ENCODE measurements around the gene TNIP2.
"Not testable (repeated sequence)": the region's sequence is repeated elsewhere in the genome, so short reads cannot be mapped to it uniquely, and the experiment has no call there.

Gene TNIP2

GRCh38 chr4:2745981-2746806 lies 9.9 kb downstream of the TNIP2 start:
- no peak overlapping the region for H3K9ac ChIP-seq (ENCODE audit: low read depth, low read length)
- peaks cover 8% of the 10 kb centered on the region; the same call in 1 of the 2 replicates for H3K4me1 ChIP-seq (ENCODE audit: insufficient read depth, low read length)
- H3K9me3 ChIP-seq (ENCODE audit: control insufficient read depth, insufficient read depth, low read length): no peaks in the 10 kb centered on the region
- peaks cover 4% of the 10 kb centered on the region; the same call in 1 of the 2 replicates for H3K36me3 ChIP-seq (ENCODE audit: insufficient read depth, low read length)

DNA sequence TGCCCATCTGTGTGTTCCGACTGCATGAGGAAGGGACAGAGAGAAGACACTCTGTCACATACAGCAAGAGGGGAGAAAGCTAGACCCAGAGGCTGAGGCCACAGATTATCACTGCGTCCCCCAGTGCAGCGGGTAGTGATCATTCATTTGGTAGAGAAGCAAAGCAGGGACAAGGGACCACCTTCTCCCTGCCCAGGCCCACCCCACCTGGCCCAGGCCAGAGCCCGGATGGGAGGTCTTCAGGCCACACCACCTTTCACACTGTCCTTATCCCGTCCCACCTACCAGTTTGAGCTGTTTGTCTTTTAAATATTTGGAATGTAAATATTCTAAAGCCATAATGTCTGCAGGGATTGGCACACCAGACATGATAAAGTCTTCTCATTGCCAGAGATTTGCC lies 10.6 kb downstream of the TNIP2 start:
- H3K9me3 ChIP-seq (ENCODE audit: control insufficient read depth, insufficient read depth, low read length): no peaks in the 10 kb centered on the region
- peaks cover 4% of the 10 kb centered on the region; the same call in 1 of the 2 replicates for H3K36me3 ChIP-seq (ENCODE audit: insufficient read depth, low read length)
- peaks cover 8% of the 10 kb centered on the region; the same call in 1 of the 2 replicates for H3K4me1 ChIP-seq (ENCODE audit: insufficient read depth, low read length)
- H3K9ac ChIP-seq (ENCODE audit: low read depth, low read length): no peak overlapping the region

DNA sequence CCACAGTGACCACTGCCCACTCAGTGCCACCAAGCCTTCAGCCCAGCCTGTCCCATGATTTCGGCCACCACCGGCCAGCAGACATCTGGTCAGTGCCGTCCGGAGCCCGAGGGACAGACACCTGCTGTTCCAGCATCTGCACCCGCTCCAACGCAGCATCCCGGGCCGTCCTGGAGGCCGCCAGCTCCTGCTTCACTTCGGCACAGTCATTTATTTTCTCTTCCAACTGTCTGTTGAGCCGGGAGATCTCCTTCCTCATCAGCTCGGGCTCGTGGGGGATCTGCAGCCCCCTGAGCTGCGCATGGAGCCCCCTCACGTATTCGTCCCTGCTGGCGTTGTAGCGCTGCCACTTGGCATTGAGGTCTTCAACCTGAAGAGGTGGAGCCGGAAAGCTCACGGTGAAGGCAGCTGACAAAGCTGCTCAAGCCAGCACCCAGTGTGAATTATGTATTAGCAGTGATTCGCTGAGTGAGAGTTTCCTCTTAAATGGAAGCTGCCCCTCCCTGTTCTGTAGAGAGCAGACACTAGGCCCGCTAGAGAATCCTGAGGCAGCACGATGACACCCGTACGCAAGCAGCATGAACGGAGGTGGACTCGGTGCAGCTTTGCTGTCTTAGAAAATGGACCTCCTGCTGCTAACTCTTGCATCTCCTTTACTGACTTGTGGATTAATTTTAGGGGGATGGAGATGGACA lies 11.4 kb downstream of the TNIP2 start:
- Histone ChIP-seq H3K9me3 (ENCODE audit: control insufficient read depth, insufficient read depth, low read length) (no peaks in the 10 kb centered on the region), H3K36me3 (ENCODE audit: insufficient read depth, low read length) (peaks cover 4% of the 10 kb centered on the region; the same call in 1 of the 2 replicates), H3K9ac (ENCODE audit: low read depth, low read length) (no peak overlapping the region)

DNA sequence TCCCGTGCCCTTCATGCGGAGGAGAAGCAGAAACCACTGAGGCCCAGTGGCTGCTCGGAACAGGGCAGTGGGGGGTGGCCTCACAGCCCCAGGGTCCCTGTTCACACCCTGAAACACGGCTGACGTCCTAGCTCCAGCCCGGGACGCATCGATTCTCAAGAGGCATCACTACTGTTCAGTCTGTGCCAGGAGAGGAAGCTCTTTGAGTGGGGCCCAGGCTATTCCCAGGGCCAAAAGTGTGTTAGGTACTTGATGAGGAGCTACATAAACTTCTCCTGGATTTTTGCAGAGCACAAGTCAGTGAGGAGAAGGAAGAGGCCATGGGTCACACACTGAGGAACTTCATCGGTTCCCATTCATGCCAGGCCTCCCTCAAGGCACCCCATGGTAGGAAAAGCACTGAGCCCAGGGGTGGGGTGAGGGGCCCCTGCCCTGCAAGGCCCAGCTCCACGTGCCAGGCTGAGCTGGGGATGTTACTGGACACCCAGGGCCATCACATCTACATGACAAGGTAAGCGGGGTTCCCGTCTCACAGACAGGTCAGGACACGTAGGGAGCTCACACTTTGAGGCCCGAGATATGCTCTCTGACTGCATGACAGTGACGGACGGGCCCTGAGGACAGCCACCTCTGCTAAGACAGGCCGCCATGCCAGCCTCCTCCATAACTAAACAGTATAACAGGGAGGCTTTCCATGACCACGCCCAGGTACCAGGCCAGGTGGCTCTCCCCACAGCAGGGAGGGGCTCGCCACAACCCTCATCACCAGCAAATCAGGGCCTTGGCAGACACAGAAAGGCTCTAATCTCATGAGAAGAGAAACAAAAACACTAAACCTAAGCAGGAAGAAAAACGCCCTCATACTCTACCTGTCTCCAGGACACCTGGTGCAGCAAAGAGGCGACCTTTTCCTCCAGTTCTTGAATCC lies 12.4 kb downstream of the TNIP2 start:
- Histone ChIP-seq H3K4me1 (ENCODE audit: insufficient read depth, low read length) (peaks cover 8% of the 10 kb centered on the region; the same call in 1 of the 2 replicates), H3K9me3 (ENCODE audit: control insufficient read depth, insufficient read depth, low read length) (no peaks in the 10 kb centered on the region), H3K36me3 (ENCODE audit: insufficient read depth, low read length) (peaks cover 4% of the 10 kb centered on the region; the same call in 1 of the 2 replicates), H3K9ac (ENCODE audit: low read depth, low read length) (no peak overlapping the region)

More for the DNA sequence above, 11.4 kb downstream of the TNIP2 start:
- peaks cover 8% of the 10 kb centered on the region; the same call in 1 of the 2 replicates for H3K4me1 ChIP-seq (ENCODE audit: insufficient read depth, low read length)

- peaks cover 8% of the 10 kb centered on the region; the same call in 1 of the 2 replicates for H3K4me1 ChIP-seq (ENCODE audit: insufficient read depth, low read length)
- no peak overlapping the region for H3K9ac ChIP-seq (ENCODE audit: low read depth, low read length)
- peaks cover 4% of the 10 kb centered on the region; the same call in 1 of the 2 replicates for H3K36me3 ChIP-seq (ENCODE audit: insufficient read depth, low read length)
Observed at GRCh38 chr4:2742823-2743517, 13.2 kb downstream of the TNIP2 start.

DNA sequence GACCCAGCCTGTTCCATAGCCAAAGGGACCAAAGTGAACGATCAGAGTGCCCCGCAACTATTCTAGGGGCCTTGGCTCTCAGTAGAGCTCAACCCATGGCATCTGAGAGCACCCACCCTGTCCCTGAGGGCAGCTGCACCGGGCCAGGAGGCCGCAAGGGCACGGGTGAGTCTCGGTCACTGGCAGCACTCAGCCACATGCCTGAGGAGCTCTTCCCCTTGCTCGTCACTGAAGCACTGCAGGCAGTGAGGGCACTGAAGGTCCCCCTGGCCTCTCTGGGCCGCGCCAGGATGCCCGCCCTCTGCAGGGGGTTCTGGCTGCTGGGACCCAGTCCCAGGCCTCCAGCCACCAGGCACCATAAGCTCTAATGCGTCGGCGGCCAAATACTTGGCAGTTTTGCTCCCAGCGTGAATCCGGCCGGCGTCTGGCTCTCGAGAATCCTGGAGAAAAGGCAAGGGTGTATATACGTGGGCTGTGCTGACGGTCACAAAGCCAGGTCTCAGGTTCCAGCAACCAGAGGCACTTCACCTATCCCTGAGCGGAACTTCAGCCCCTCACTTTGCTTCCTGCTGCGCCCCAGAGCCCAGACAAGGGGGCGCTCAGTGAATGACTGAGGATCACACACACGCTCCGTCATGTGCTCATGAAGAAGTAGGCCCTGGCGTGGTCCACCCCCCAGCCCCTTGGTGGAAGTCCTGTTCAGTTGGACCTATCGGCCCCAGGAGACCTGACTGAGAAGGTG lies 13.9 kb downstream of the TNIP2 start:
- Histone ChIP-seq H3K36me3 (ENCODE audit: insufficient read depth, low read length) (peaks cover 4% of the 10 kb centered on the region; the same call in 1 of the 2 replicates), H3K4me1 (ENCODE audit: insufficient read depth, low read length) (peaks cover 8% of the 10 kb centered on the region; the same call in 1 of the 2 replicates), H3K9ac (ENCODE audit: low read depth, low read length) (no peak overlapping the region), H3K9me3 (ENCODE audit: control insufficient read depth, insufficient read depth, low read length) (no peaks in the 10 kb centered on the region)

More at GRCh38 chr4:2742823-2743517, 13.2 kb downstream of the TNIP2 start:
- no peaks in the 10 kb centered on the region for H3K9me3 ChIP-seq (ENCODE audit: control insufficient read depth, insufficient read depth, low read length)

DNA sequence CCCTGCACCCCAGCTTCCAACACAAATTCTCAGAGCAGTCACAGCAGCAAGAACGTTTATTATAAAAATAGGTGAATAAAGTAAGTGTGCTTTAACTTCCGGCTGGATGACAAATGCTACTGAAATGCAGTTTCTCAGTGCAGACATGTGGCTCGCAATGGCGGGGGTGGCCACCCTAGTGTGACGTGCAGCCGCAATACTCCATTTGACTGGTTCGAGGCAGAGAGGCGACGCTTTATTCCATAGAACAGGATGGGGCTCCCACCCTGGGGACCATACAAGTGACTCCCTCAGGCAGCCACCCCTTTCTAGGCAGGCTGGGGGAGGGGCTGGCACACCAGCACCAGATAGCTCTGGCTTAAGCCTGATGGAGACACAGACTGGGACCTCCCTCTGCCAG lies 14.5 kb downstream of the TNIP2 start:
- H3K9ac ChIP-seq (ENCODE audit: low read depth, low read length): no peak overlapping the region
- peaks cover 4% of the 10 kb centered on the region; the same call in 1 of the 2 replicates for H3K36me3 ChIP-seq (ENCODE audit: insufficient read depth, low read length)
- no peaks in the 10 kb centered on the region for H3K9me3 ChIP-seq (ENCODE audit: control insufficient read depth, insufficient read depth, low read length)
- H3K4me1 ChIP-seq (ENCODE audit: insufficient read depth, low read length): peaks cover 8% of the 10 kb centered on the region; the same call in 1 of the 2 replicates

DNA sequence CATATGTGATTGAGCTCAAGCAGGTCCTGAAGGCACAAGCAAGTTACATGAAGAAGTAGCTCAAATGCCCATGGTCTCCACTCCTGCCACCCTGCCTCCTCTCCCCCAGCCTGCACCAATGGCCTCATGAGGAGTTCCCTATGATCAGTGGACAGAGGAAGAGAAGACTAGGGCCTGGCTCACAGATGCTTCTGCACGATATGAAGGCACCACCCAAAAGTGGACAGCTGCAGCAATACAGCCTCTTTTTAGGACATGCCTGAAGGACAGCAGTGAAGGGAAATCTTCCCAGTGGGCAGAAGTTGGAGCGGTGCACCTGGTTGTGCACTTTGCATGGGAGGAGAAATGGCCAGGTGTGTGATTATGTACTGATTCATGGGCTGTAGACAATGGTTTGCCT lies 17.8 kb downstream of the TNIP2 start:
- H3K4me1 ChIP-seq (ENCODE audit: insufficient read depth, low read length); H3K36me3 ChIP-seq (ENCODE audit: insufficient read depth, low read length); H3K9ac ChIP-seq (ENCODE audit: low read depth, low read length); H3K9me3 ChIP-seq (ENCODE audit: control insufficient read depth, insufficient read depth, low read length): not testable (repeated sequence)

- Histone ChIP-seq H3K4me1 (ENCODE audit: insufficient read depth, low read length) (no peaks in the 10 kb centered on the region), H3K9me3 (ENCODE audit: control insufficient read depth, insufficient read depth, low read length) (no peaks in the 10 kb centered on the region), H3K36me3 (ENCODE audit: insufficient read depth, low read length) (no peaks in the 10 kb centered on the region), H3K9ac (ENCODE audit: low read depth, low read length) (no peak overlapping the region)
Observed at GRCh38 chr4:2735869-2736268, 20.3 kb downstream of the TNIP2 start.

DNA sequence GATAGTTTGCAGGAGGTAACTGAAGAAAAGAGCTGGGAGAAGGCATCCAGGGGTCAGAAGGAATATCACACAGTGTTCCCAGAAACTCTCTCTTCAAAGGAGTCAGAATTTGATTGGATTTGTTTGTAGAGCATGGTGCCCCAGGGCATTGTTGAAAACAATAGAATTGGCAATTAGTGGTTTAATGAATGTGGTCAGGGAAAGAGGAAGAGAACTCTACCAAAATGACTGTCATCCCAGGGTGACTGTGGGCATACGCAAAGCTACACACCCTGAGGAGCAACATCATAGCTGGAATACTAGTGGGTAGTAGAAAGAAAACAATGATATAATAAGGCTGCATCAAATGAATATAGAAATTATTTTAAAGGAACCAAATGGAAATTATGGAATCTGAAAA lies 21.5 kb downstream of the TNIP2 start:
- H3K9ac ChIP-seq (ENCODE audit: low read depth, low read length): no peak overlapping the region
- H3K36me3 ChIP-seq (ENCODE audit: insufficient read depth, low read length): 0 out of 2 replicates have a peak, but pooled peaks cover under 1% of the 10 kb centered on the region
- no peaks in the 10 kb centered on the region for H3K4me1 ChIP-seq (ENCODE audit: insufficient read depth, low read length)
- H3K9me3 ChIP-seq (ENCODE audit: control insufficient read depth, insufficient read depth, low read length): no peaks in the 10 kb centered on the region

DNA sequence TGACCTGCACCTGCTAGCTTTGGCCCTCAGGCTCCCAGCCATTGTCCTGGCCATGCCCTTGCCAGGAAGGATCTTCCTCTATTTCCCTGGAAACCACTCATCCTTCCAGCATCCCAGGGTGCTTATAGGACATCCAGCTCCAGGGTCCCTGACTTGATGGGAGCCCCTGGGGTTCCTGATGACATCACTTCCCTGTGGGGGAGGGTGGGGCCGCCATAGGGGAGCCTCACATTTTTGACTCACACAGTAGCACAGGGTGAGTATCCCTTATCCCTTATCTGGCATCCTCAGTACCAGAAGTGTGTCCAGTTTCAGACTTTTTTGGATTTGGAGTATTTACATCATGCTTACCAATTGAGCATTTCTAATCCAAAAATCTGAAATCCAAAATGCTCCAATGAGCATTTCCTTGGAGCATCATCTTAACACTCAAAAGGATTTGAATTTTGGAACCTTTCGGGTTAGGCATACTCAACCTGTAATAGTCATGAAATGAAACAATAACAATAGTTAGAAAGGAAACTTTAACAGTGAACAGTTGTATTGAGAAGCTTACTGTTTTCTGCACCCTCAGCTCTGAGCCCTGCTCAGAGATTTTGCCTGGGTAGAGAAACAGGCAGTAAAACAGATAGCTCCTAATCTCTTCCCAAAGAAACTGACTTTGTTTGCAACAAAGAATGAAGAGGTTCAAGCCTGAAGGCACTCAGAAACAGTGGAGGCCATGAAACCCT lies 22.1 kb downstream of the TNIP2 start:
- H3K36me3 ChIP-seq (ENCODE audit: insufficient read depth, low read length): peaks cover 5% of the 10 kb centered on the region; the same call in 1 of the 2 replicates
- H3K9ac ChIP-seq (ENCODE audit: low read depth, low read length): no peak overlapping the region
- H3K9me3 ChIP-seq (ENCODE audit: control insufficient read depth, insufficient read depth, low read length): no peaks in the 10 kb centered on the region
- no peaks in the 10 kb centered on the region for H3K4me1 ChIP-seq (ENCODE audit: insufficient read depth, low read length)

- Histone ChIP-seq H3K9ac (ENCODE audit: low read depth, low read length) (no peak overlapping the region), H3K36me3 (ENCODE audit: insufficient read depth, low read length) (peaks cover 5% of the 10 kb centered on the region; the same call in 1 of the 2 replicates), H3K4me1 (ENCODE audit: insufficient read depth, low read length) (no peaks in the 10 kb centered on the region), H3K9me3 (ENCODE audit: control insufficient read depth, insufficient read depth, low read length) (no peaks in the 10 kb centered on the region)
Observed at GRCh38 chr4:2733001-2733843, 22.9 kb downstream of the TNIP2 start.
